WI38 (cell line): ENCODE results near the gene PSME3IP1.

Experiments
- H3K4me3 ChIP-seq: 2 replicates; pipeline ENCODE4 v1.5.1; 2011; ENCODE audit warnings: low read depth, mild to moderate bottlenecking, control low read depth, low read length
- CTCF ChIP-seq: IDR thresholded peaks from 2 replicates; pipeline ENCODE4 v1.5.1; 2012; ENCODE audit warnings: low read depth, mild to moderate bottlenecking, control low read depth, low read length

The PSME3IP1 gene

DNA sequence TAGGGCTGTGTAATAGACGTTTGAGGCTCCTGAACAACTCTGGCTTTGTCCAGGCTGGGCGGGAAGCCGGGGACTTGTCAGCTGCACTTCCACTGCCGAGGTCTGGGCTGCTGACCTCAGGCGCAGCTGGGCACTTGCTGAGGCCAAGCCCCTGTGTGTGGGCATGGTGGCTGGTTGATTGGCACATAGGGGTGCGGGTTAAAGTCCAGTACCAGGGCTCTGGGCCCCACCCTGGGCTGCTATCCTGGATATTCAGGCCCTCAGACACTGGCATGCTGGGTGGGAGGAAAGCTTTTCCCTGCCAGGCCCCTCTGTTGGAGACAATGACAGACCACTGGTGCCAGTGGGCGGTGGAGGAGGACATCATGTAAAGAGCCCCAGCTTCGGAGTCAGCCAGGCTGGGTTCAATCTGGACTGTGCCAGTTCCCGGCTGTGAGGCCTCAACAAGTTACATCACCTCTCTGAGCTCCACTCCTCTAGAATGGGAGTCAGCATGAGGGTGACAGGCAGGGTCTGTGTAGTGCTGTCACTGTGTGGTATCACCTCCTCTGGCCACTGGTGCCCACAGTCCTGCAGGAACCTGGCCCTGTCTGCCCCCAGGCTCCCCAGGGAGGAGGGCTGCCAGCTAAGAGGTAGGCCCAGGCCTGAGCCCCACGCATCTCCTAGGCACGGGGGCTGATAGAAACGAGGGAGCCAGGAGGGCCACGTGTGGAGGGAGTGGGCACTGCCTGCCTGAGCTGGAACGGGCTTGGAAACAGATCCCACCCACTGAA lies 42.5 kb downstream of the PSME3IP1 start:
- no peak for TF ChIP-seq CTCF
- no peak overlapping the region for H3K4me3 ChIP-seq

DNA sequence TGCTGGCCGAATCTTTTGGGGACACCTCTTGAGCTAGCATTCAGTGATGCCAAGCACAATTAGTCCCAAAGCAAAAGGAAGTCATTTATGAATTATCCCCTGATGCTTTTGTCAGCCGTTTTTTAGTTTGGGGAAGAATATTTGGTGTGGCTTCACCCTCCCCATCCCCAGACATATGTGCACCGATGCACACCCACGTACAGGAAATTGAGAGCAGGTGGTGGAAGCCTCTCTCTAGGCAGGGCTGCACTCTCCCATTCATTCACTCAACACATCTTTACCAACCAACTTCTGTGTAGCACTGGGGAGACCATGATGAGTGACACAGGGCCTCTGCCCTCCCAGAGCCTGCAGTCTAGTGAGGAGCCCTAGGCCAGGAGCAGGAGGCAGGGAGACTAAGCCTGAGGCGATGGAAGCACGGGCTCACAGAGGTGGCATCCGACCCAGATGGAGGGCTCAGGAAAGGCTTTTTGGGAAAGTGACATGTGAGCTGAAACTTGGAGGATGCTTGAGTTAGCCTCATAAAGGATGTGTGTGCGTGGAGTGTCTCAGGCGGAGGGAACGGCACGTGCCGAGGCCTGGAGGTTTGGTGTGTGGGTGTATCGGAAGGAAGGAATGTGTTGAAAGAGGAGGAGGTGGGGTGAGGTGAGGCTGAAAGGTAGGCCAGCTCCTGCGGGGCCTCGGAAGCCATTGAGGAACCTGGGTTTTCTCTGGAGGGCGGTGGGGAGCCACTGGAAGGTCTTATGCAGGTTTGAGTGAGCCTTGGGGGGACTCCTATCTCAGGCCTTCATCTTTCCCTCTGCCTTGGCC lies 43.8 kb downstream of the PSME3IP1 start:
- TF ChIP-seq CTCF, result no peak
- no peak overlapping the region for H3K4me3 ChIP-seq

- TF ChIP-seq CTCF, result no peak
- H3K4me3 ChIP-seq, result no peak overlapping the region
Observed at GRCh38 chr16:57140931-57141668, 44.7 kb downstream of the PSME3IP1 start.

DNA sequence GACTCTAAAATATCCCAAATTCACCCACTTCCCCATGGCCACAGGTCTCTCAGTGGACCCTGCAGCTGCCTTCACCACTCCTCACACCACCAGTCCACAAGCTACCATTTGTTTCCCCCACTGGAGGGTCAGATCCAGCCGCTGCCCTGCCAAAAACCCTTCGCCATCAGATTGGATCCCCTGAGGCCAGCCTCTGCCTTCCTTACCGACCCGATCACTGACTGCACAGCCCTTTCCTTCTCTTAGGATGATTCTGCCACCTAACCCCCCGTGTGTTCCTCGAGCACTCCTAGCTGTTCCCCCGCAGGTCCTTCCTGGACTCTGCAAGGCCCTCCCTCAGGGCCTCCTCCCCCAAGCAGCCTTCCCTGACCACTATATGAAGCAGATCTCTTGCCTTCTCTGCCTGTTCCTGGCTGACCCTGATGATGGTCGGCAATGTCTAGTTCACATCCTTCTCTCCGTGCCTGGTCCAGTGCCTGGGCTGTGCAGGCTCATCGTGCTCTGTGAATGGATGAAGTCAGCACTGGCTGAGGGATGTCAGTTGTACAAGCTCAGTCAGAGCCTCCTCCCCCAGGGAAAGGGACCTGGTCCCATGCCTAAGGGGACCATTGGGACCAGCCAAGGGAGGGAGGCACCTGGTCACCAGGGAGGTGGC lies 47.4 kb downstream of the PSME3IP1 start:
- no peak overlapping the region for H3K4me3 ChIP-seq
- TF ChIP-seq CTCF, result no peak

DNA sequence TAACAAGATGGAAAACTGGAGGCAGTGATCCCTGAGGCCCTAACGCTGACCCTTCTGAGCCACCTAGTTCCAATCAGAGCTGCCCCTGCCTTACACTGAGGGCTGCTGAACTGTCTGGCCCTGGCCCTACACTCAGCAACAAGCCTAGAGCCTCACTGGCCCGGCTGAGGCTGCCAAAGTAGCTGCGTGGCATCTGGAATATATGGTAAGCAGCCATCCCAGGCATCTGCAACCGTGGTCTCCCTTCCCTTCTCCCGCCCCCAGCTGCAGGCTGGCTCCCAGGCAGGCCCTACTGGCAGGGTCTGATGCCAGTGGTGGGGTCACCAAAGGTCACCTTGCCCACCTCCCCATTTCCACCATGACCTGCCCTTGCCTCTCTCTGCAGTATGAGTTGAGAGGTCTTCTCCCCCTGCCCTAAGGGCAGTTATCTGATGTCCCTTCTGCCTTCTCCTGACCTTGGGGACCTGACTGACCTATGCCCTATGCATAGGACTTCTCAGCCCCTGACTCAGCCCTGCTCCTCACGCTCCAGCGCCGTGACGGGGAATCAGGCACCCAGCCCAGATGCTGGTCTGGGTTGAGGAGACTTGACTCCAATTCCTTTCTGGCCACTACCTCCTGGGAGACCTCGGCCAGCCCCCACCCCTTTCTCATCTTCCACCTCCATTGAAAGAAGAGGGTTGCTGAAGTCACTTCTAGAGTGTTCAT lies 48.1 kb downstream of the PSME3IP1 start:
- no peak overlapping the region for H3K4me3 ChIP-seq
- TF ChIP-seq CTCF, result no peak

DNA sequence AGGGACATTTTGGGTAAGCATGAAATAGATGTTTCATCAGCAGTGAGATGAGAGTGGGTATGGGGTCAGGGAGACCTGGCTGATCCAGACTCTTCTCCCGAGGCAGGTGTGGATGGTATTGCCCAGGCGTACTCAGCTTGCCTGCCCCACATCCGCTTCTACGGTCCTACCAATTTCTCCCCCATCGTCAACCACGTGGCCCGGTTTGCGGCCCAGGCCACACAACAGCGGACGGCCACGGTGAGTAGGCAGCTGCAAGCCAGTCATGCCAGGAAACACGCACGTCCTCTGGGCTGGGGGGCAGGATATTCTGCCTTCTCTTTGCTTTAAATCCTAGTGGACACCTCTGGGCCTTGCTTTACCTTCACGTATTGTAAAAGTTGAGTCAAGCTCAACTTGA lies 48.8 kb downstream of the PSME3IP1 start:
- no peak overlapping the region for H3K4me3 ChIP-seq
- no peak for TF ChIP-seq CTCF
